Measurements from ENCODE around the gene PIP4K2A.

GRCh38 chr10:22651276-22651980, 63.0 kb downstream of the PIP4K2A start:
- TF ChIP-seq ZNF230 (CRISPR knock-in tag; IDR thresholded peaks at IDR 0.05): no peak
- TF ChIP-seq, protein P1, sequence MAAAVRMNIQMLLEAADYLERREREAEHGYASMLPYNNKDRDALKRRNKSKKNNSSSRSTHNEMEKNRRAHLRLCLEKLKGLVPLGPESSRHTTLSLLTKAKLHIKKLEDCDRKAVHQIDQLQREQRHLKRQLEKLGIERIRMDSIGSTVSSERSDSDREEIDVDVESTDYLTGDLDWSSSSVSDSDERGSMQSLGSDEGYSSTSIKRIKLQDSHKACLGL (CRISPR knock-in tag; IDR thresholded peaks at IDR 0.05): no peak
- no peak for TF ChIP-seq ZNF12 (CRISPR knock-in tag; IDR thresholded peaks at IDR 0.05)
- no peak for TF ChIP-seq GABPA (IDR thresholded peaks at IDR 0.05; ENCODE audit: low read depth, low read length)
- TF ChIP-seq GABPA (CRISPR knock-in tag; IDR thresholded peaks at IDR 0.05; ENCODE audit: low read depth): no peak
- TF ChIP-seq RXRB (CRISPR knock-in tag; IDR thresholded peaks at IDR 0.05; ENCODE audit: borderline replicate concordance): no peak
- no peak for TF ChIP-seq E2F2 (CRISPR knock-in tag; IDR thresholded peaks at IDR 0.05; ENCODE audit: borderline replicate concordance)
- TF ChIP-seq SP2 (CRISPR knock-in tag; IDR thresholded peaks at IDR 0.05): no peak
- TF ChIP-seq PITX1 (CRISPR knock-in tag; IDR thresholded peaks at IDR 0.05): no peak
- no peak for TF ChIP-seq FOSL2 (CRISPR knock-in tag; IDR thresholded peaks at IDR 0.05)
- TF ChIP-seq ATF3 (CRISPR knock-in tag; IDR thresholded peaks at IDR 0.05): no peak
- no peak for TF ChIP-seq TP53 (CRISPR knock-in tag; conservative IDR thresholded peaks at IDR 0.05)
- TF ChIP-seq CTCF (CRISPR knock-in tag; IDR thresholded peaks at IDR 0.05): no peak
